Activated CD8-positive, alpha-beta memory T cell treated with anti-CD3 and anti-CD28 coated beads for 24 hours (primary cell): ENCODE data around the gene BDH2.

Source experiments
- DNase-seq: peaks from one replicate; pipeline ENCODE4 v3.0.0-alpha.2; 2020

The BDH2 gene

GRCh38 chr4:103079621-103080020 is 20.0 kb downstream of the BDH2 start:
- no peak for DNase-seq

GRCh38 chr4:103076747-103077347 is 22.8 kb downstream of the BDH2 start, which contains the start of gene SLC9B2:
Gene SLC9B2, minus strand, starts transcription at chr4:103076761. Its CDS starts 9,211 bp downstream, at chr4:103067550.
- no peak for DNase-seq

- DNase-seq = peak; percentile 91
These were observed 23.5 kb downstream of the BDH2 start for GRCh38 chr4:103075894-103076746.

- DNase-seq = no peak
These were observed 24.2 kb downstream of the BDH2 start for GRCh38 chr4:103075435-103075893.

- no peak for DNase-seq
These were observed 24.7 kb downstream of the BDH2 start for GRCh38 chr4:103074744-103075434.

DNA sequence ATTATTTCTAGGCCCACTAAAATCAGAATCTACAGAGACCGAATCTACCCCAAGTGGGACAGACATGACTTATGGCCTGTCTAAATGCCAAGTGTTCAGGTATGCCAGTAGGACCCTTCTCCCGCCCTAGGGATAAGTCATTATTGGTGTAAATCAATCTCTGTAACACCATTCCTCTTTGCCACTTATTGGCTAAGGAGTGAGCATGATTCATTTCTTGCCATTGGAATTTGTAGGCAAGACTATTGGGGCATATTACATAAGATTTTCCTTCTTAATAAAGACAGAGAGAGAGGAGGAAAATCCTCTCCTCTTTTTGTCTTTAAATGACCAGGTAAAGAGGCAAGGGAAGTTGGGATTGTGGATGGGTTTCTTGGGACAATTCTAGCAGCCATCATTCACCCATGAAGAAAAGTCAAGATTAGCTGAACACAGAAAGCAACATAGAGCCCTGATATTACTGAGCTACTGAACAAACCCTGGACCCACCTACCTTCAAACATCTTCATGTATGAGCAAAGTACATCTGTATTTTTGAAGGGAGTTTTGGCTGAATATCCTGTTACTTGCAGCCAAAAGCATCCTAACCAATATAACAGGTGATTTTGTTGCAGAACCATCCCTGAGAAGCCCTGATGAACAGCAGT is 25.7 kb downstream of the BDH2 start:
- no peak for DNase-seq

DNA sequence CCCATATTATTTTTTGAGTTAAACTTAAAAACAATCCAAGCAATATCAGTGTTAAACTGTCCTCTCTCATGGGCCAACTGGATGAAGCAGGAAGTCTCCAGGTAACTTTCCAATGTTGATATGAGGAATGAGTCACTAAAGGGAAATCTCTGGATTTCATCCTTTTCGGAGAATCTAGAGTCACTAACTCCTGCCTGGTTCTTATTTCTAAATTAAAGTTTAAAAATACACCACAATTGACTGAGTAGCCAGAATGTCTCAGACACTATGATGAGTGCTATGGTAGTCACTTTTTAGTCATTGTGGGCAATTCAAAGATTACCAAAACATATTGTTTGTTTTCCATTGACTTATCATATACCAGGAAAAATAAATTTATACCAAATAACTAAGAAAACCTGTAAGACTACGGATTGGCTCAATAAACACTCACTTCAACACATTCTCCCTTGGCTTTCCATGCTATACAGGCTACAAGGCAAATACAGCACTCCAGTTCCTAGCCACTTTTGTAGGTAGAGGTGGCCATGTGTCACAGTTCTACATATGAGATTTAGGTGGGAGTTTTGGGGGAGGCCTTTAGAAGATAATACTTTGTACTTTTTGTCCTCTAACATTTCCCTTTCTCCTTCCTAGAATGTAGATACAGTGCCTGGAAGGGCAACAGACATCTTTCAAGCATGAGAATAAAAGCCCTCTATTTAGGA is 31.6 kb downstream of the BDH2 start:
- no peak for DNase-seq

DNA sequence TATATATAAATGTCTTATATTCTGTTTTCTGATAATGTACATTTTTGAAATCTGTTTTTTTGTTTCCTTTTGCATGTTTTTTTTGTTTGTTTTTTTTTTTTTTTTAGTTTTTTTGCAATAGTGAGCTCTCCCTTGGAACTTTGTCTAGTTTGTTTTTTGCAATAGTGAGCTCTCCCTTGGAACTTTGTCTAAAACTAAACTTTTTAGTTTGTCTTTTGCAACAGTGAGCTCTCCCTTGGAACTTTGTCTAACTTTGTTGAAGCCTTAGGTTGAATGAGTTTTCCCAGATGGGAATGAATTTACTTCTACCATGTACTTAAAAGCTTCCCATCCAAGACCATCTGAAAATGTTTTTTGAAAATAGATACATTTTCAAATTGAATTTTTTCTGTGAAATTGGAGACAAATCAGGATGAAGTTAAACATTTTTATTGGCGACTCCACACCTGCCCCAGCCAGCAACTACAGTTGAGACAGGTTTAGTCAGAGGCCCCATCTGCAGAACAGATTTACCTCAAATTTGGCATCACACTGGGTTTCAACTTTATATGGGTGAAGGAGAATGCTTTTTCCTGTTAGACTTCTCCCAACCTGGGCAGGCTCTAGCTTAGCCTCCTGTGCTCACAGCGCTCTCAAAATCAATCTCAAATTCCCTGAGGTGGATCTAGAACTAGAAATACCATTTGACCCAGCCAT is 39.0 kb downstream of the BDH2 start:
- no peak for DNase-seq

- DNase-seq = no peak
These were observed 45.6 kb downstream of the BDH2 start for GRCh38 chr4:103054030-103054429.

DNA sequence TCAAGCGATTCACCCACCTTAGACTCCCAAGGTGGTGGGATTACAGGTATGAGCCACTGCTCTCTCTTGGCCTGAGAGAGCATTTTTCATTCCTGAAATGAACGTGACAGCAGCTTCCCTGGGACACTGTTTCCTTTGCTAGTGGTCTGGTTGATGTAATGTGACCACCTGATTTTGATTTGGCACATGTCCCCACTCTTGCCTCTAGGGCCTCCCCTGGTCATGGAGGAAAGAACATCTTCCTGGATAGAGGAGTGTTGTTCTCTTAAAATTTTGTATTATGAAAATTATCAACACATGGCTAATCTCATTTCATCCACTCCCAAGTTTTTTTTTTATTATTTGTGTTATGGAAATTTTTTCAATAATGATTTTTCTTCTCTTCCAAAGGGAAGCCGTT is 46.9 kb downstream of the BDH2 start:
- no peak for DNase-seq

- DNase-seq = no peak
These were observed 47.5 kb downstream of the BDH2 start for GRCh38 chr4:103052145-103052544.

- no peak for DNase-seq
These were observed 48.7 kb downstream of the BDH2 start for GRCh38 chr4:103050736-103051436.

GRCh38 chr4:103046416-103047290 is 53.0 kb downstream of the BDH2 start:
- no peak for DNase-seq

DNA sequence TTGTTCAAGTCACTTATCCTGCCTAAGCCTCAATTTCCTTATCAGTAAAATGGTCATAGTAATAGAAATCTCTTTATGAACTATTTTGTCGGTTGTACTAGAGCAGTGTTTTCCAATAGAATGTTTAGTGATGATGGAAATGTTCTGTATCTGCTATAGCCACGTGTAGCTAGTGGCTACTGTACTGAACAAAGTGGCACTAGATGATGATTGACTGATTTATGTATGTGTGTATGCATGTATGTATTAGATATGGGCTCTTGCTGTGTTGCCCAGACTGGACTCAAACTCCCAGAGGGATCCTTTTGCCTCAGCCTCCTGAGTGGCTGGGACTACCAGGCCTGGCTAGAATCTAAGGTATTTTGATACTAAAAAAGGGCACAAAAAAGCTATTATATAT is 55.5 kb downstream of the BDH2 start:
- no peak for DNase-seq

DNA sequence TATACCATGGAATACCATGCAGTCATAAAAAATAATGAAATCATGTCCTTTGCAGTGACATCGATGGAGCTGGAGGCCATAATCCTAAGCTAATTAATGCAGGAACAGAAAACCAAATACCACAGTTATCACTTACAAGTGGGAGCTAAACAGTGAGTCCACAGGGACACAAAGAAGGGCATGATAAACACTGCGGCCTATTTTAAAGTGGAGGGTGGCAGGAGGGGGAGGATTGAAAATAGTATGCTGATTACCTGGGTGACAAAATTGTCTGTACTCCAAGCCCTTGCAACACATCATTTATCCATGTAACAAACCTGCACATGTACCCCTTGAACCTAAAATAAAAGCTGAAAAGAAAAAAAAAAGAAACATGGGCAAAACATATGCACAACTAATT is 63.5 kb downstream of the BDH2 start:
- DNase-seq = no peak

DNA sequence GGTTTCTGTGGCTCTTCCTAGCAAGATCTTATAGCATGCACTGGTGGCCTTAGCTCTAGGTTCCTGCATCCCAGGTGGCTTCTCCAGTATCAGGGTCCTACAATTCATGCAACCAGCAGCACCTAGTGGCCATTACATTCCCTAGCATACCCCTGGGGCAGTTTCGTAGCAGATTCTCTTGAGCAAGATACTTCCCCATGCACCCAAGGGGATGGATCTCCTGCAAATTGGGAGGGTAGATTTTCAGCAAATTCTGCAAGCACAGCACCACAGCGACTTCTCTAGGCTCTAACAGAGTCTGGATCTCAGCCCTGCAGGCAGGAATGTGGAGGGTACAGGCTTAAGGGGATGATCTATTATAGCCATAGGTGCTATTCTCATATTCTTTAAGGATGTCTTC is 67.1 kb downstream of the BDH2 start:
- DNase-seq = no peak

GRCh38 chr4:103030791-103031190 is 68.8 kb downstream of the BDH2 start:
- no peak for DNase-seq

GRCh38 chr4:103029300-103029699 is 70.3 kb downstream of the BDH2 start:
- no peak for DNase-seq
